ENCODE measurements around the gene MMP15.
A peak's percentile ranks its signal among the peaks of the same experiment; 100 is the strongest.

Gene MMP15

DNA sequence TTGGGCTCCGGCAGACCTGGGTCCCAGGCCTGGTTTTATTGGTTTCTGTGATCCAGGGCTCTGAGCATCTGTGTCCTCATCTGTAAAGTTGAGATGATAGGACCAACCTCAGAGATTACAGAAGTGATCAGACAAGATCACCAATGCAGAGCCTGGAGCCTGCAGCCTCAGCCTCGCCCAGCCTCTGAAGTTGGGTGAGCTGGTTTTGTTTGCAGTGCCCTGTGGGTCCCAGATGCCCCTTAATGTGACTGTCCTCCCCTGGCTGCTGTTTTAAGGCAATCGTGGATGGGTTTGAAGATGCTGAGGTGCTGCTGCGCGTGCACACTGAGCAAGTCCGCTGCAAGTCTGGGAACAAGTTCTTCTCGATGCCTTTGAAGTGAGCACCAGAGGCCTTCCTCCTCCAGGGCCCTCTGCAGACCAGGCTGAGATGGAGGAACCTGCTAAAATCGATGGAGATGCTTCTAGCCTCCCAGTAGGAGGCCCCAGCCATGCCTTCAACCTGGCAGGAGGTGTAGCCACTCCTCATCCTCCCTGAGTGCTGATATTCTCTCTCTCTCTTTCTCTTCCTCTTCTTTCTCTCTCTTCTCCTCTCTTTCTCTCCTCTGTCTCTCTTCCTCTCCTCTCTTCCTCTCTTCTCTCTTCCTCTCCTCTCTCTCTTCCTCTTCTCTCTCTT is 5.6 kb upstream of the MMP15 start:
- no peak for DNase-seq (ENCODE audit: low spot score)

DNA sequence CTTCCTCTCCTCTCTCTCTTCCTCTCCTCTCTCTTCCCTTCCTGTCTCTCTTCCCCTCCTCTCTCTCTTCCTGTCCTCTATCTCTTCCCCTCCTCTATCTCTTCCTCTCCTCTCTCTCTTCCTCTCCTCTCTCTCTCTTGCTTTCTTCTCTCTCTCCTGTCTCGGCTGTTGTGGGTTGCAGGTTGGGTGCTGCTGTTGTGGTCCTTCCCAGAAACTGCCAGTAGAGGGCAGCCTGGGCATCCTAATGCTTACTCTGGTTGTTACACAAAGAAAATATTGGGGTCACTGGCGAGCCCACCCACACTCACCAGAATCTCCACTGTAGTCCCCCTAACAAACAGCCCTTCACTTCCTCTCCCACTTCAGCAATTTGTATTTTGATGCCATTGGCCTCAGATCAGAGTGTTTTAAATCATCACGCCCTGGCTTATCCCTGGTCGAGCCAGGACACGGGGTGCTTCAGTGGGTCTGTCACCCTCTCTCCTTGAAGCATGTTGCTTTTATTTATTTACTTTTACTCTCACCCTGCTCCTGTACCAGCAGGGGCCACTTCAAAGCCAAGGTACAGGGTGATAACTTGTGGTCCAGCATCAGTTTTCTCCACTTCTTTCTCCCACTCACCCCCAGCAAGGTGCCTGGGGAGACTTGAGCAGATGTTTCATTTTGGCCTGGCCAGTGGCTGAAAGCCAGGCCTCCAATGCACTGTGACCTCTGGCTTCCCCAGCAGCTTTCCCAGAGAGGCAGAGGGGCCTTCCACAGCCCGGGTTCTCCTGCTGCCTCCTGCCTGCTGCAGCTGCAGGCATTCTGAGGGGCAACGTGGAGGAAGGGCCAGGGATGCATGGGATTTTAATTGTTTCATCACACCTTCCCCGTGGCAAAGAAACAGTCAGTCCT is 4.7 kb upstream of the MMP15 start:
- DNase-seq (ENCODE audit: low spot score): peak; percentile 49

DNA sequence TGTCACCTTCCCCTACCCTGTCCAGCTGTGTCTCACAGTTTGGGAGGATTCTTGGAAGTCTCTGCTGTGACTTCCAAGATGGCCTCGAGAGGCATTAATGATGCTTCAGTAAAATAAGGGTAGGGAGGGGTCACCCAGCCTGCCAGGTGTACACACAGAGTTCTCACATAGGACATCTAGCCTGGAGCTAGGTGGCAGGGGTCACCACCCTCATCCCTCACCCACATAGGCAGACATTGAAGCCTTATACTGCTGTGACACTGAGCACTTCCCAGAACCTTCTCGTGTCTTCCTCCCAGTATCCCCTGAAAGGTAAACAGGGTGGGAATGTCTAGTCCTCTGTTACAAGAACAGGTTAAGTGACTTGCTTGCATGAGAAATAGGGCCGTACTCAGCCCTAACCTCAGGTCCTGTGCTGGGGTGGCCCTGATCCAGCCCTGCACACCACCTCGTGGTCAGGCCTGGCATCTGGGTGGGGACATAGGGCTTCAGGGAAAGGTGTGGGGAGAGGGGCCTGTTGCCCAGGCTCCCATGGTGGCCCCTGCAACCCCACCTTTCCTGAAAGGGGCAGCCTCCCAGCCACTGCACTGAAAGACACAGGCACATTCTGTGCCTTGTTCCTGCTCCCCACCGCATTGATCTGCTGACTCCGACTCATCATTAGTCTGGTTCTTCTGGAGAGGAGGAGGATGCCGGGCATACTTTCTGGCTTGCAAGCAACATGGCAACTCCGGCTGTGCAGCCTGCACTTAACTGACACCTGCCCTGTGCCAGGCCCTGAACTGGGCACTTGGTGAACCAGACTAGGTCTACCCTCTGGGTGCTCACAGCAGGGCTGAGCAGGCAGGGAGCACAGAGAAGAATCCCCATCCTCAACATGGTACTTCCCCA is 3.6 kb upstream of the MMP15 start:
- no peak for DNase-seq (ENCODE audit: low spot score)

DNA sequence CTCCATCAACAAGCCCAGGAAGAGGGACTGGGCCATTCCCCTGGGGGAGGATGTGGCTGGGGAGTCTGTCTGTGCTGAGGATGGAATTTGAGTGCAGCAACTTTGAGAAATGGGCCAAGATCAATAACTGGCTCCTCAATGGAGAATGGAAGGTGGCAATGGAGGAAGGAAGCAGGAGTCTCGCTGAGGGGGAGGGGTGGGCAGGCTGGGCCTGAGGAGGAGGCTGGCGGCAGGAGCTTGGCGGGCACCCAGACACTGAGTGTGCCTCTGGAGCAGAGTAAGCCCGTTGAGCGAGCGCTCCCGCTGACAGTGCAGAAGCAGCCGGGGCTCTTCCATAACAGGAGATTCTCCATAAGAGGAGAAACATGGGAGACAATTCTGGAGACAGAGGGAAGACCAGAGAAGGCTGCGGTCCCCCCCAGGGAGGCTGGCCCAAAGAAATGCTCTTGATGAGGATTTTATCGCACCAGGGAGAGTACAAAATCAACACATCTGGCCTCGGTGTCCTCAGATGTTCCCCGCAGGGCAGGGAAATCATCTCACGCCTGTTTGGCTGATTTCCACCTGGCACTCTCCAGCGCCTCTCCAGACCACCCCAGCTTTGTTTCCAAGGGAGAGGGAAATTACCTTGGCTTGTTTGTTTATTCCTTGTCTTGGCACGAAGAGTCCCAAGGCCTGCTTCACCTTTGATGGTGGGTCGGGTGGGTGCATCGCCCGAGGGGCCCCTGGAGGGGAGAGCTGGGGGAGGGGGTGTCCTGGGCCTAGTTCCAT is 2.8 kb upstream of the MMP15 start:
- no peak for DNase-seq (ENCODE audit: low spot score)

DNA sequence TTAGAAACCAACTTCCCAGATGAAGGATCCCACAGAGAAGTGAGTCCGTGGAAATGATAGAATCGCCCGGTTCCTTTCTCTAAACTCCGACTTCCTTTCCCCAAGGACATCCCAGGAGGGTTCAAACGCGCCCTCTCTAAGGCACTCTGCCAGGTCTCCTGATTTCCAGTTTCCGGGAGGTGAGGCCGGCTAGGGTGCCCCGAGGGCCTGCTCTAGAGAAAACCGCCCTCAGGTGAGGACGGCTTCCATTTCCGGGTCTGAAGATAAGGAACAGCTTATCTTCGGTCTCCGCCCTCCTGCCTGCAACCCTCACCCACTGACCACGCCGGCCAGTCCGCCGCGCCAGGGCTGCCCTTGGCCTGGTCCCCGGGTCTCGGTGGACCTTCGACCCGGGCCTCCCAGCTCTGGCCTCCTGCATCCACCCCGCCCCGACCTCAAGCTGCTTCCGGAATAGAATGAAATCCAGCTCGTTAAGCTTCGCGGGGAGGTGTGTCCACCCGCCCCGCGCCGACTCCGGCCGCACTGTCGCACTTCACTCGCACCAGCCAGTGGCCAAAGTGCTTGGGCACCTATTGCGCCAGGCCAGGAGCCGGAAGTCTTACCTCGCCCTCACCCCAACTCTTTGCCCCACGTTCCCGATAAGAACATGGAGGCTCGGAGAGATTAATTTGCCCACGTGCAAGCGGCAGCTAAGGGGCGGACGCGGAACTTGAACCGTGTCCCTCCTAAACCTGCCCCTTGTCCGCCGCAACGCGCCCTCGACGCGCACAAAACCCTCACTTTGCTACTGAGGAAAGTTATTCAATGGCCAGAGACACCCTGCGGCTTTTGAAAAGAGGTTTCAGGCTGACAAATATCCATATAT is 836 bp upstream of the MMP15 start:
- DNase-seq (ENCODE audit: low spot score): no peak

DNA sequence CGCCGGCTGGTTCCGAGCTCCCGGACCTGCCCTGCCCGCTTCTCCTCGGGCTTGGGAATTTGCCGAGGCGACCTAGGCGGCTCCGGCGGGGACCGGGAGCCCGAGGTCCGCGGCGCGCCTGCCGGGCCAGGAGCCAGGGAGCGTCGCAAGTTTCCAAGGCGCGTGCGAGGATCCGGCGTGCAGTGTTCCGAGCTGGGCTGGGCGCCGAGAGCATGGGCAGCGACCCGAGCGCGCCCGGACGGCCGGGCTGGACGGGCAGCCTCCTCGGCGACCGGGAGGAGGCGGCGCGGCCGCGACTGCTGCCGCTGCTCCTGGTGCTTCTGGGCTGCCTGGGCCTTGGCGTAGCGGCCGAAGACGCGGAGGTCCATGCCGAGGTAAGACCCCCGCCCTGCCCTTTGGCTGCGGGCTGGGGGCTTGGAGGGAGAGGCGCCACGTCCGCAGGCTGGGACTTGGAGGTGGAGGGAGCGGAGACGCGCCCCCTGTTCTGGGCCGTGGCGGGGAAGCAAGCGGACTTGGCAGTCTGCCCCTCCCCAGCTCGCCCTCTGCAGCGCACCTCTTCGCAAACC is 668 bp downstream of the MMP15 start:
- DNase-seq (ENCODE audit: low spot score): no peak

DNA sequence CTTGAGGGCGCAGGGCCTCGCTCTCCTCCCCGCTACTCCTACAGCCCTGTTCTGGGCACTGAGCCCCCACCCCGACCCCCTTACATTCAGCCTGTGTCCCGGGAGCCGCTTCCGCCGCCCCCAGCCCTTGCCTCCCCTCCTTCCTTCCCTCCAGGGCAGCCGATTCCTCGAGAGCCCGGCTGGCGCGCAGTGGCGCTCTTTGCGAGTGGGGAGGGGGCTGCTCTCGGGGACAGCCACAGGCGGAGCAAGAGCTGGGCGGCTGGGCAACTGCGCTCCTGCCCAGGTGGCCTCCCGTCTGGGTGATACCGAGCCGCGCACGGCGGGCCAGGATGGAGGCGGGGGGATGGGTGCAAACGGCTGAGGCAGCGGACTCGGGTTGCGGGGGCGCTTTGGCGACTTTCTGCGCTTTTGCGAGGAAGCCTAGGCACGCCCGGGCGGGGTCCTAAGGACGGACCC is 1.2 kb downstream of the MMP15 start:
- no peak for DNase-seq (ENCODE audit: low spot score)

DNA sequence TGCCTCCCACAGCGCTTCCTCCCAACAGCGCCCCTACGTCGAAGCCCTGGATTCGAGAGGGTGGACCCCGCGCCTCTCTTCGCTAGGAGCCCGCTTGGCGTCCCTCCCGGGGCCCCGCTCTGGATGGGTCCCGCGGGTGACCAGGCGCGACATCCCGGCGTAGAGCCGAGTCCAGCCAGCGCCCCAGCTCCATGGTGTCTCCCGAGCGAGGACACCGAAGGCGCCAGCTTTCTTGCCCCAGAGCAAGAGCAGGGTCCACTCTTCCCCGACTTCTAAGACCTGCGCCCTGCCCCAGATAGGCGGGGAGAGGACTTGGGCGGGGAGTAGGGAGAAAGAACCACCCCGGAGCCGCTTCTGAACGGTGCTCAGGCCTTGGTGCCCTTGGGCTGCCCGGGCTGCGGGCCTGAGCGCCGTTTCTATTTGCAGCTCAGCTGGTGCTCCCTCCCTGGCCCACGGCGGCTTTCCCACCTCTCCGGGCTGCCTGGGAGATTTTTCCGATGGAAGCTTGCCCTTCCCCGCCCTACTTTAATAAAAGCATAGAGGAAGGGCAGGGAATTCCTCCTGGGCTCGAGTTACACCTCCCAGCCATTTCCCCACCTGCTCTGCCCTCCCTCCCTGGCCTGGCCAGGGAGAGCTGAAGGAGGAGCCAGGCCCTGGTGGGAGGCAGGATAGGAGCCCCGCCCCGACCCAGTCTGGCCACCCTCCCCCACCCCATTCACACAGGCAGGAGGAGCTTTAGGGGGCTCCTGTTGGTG is 1.8 kb downstream of the MMP15 start:
- DNase-seq (ENCODE audit: low spot score): no peak

DNA sequence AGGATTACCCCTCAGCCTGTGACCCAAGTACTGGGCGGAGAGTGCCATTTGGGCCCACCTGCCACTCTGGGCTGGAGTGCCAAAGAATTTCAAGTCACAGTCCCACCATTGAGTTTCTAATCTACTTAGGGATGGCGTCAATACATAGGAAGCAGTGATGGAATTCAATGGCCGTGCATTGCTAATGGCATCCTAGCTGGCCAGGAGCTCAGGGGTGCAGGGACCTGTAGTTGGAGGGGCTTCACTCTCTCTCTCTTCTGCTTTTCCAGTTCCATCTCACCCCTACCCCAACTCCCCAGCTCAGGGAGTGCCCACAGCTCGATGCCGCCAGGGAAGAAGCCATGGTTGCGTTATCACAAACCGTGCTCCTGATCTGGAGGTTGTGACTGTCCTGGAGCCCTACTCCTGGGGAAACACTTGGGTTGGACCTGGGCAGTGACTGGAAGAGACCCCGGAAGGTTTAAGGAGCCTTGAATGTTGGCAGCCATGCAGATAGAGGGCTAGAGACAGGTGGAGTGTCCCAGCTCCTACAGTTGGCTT is 2.4 kb downstream of the MMP15 start:
- DNase-seq (ENCODE audit: low spot score): no peak

DNA sequence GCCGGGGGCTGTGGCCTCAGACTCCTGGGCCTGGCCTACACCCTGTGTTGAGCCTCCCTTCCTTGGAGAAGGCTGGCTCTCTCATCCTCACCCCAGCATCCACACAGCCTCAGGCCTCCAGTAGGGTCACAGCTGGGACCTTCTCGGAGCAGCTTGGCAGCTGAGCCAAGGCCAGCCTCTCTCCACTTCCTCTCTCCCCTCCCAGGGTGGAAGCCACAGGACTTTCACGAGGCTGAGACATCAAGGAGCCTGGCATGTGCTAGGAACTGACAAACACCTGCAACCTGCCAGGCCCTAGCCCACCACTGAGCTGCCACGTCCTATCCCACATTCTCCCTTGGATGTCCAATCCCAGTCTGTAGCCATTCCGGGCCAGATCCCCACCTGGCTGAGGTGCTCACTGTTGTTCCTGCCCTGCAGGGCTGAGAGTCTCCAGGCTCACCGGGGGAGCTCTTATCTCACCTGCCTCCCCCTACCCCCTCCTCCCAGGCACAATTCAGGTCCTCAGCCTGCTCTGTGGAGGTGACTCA is 3.1 kb downstream of the MMP15 start:
- DNase-seq (ENCODE audit: low spot score): no peak

DNA sequence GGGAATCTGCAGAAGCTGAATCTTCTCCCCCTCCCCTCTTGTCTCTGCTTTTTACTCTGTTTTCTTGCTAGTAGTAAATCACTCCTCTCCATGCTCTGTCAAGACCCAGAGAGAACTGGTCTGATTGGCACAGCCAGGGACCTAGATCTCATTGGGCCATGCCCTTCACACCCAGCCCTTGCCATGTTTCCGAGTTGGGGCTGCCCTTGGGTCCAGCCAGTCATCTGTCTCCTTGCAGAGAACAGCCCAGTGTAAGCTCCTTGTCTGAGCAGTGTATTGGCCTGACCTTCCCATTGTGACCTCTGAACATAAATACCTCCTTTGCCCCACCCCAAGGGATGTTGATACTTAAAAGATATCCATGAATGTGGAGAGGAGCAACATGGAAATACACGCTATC is 3.9 kb downstream of the MMP15 start:
- no peak for DNase-seq (ENCODE audit: low spot score)

DNA sequence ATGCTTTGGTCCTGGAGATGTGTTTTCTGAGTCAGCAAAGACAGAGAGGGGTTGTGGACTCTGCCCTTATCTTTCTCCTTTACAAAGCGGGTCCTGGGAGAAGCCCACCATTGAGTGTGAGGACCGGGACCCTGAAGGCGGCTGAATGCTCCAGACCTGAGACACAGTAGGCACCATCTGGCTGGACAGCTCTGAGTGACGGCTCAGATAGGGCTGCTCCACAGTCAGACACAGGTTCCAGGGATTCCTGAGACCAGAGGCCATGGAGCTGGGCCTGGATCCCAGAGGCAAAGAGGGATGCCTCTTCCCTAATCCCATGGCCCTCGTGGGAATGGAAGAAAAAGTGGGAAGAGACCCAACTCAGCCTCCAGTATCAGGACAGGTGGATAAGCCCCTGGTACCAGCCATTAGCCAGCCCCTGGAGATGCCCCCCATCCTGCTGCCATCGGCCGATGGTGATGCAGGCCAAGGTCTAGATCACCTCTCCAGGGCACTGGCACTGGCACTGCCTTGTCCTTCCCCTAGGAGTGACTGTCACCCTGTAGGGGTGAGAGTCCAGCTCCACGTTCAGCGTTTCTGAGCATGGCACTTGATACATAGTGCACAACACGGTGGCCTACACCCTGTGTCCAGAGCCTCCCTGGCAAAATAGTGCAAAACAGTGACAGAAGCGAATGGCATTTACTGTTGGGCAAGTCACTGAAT is 4.7 kb downstream of the MMP15 start:
- DNase-seq (ENCODE audit: low spot score): no peak

DNA sequence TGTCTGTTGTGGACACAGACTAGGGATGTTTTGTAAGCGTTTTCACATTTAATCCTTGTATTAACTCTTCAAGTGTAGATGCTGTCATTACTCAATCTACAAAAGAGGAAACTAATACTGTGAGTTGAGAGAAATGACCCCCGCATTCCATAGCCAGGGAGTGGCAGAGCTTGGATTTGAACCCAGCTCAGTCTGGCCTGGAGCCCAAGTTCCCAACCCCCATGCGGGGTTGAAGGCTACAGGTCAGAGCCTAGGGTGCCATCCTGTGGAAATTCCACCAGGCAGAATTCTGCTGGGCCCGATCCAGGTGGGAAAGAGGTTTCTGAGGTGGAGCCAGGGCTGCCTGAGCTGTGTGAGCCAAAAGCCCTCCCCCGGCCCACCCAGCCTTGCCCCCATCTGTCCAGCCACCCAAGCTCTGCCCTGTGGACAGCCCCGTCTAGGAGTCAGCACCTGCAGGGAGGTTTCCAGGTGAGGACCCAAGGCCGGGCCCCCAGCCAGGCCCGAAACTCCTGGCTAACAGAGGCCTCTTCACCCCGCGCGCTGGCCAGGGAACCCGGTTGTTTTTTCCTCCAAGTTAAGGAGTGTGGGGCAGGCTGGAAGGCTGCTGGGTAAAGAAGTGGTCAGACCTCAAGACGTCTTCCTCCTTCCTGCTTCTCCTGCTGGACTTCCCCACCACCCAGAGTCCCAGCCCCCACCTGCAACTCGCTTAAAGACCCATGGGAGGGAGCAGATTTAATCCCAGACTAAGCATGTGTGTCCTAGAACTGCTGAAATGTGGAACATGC is 5.7 kb downstream of the MMP15 start:
- DNase-seq (ENCODE audit: low spot score): no peak

DNA sequence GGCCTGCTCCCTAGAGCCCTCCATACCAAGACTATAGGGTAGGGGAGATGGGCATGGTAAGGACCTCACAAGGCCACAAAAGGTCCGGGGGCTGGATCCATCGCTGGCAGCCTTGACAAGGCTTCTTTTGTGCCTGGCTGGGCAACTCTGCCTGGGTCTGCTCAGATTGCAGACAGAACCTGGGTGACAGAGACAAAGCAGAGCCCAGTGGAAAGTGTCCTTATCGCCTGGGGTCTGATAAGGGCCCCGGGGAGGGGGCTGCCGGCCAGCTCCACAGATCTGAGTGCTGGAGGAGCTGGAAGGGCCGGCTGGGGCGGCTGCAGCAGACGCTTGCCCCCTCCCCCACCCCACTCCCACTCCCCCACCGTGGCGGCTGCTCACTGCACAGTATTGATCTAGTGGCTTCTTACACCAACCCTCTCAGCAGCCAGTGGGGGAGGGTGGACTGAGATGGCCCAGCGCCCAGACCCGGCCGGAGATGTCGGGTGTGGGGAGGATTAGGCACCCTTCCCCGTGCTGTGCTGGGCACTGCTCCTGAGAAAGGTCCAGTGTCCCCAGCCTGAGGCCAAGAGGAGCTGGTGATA is 7.2 kb downstream of the MMP15 start:
- DNase-seq (ENCODE audit: low spot score): no peak

DNA sequence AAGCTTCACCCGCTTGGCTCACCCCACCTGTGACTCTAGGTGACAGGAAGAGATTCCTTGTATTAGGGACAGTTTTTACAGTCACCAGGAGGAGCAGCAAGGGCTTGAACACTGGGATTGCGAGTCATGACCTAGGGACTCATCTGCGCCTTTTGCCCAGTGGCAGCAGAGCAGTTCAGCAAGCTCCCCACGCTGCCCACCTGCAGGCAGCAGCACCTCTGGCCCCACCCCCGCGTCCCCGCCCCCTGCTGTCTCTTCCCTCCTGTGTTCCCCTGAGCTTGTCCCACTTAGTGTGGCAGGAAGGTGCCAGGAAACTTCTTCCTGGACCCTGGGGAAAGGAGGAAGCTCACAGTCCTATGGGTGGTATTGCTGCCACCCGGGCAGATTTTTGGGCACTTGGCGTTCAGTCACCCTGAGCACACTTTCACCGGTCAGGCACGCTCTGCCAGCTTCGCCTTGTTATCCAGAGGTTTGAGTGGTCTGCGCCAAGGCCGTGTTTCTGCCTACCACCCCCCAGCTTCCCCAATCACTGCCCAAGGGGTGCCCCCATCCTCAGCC is 8.7 kb downstream of the MMP15 start:
- DNase-seq (ENCODE audit: low spot score): no peak

DNA sequence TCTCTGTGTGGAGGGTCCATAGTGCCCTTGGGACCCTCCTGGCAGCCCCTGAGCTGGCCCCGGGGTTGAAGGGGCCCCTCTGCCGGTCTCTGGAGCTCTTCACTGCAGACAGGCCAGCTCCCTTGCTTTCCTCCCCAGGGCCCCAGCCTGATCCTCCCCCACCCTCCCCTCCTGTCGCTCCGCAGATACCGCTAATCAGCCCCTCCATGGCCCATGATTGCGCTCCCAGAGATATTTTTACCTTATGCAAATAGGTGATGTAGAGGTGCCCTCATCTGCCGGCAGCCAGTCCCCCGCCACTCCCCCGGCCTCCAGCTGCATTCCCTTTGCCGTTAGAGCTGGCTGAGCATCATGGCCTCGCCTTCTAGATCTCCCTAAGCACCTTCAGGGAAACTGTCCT is 9.2 kb downstream of the MMP15 start:
- no peak for DNase-seq (ENCODE audit: low spot score)

Data from hematopoietic multipotent progenitor cell treated with erythropoietin and hydrocortisone succinate and interleukin-3 and kit ligand, for 17 days (in vitro differentiated cells).